Heart right ventricle (tissue), 16 donors: ENCODE results near the gene POLE2. TPM values are rescaled to one million over a fixed set of nuclear protein-coding genes. Genes with fewer than 3 reads are reported as not detected.

Experiments used
- ATAC-seq, 8 donors: fragments of 200-7000 bp; cut with Tn5 transposase; one replicate each; pipeline ENCODE4 v1.9.1; 2020; ENCODE audit warnings: mild to moderate bottlenecking in 8 of 8, moderate library complexity in 8 of 8, moderate number of reproducible peaks in 1 of 8
- DNase-seq, 2 donors: peaks; one replicate each; pipeline ENCODE4 v3.0.0-alpha.2; 2020
- H3K27ac ChIP-seq, 10 donors: fragments of 200-600 bp; sonication (generic) in 2 of 10; one replicate each; pipeline versions ENCODE4 v1.5.0 to v1.8.0; 2020 to 2022; ENCODE audit warnings: mild to moderate bottlenecking in 3 of 10
- H3K27me3 ChIP-seq, 7 donors: fragments of 200-600 bp; one replicate each; pipeline ENCODE4 v1.8.0; 2021 to 2022; ENCODE audit warnings: mild to moderate bottlenecking in 2 of 7
- H3K36me3 ChIP-seq, 9 donors: fragments of 200-600 bp; sonication (generic) in 1 of 9; one replicate each; pipeline versions ENCODE4 v1.5.0 to v1.8.0; 2020 to 2022; ENCODE audit warnings: mild to moderate bottlenecking in 2 of 9
- H3K4me1 ChIP-seq, 9 donors: fragments of 200-600 bp; sonication (generic) in 1 of 9; one replicate each; pipeline versions ENCODE4 v1.5.0 to v1.8.0; 2020 to 2022; ENCODE audit warnings: mild to moderate bottlenecking in 4 of 9
- H3K4me3 ChIP-seq, 10 donors: fragments of 200-600 bp; sonication (generic) in 2 of 10; one replicate each; pipeline versions ENCODE4 v1.5.0 to v1.8.0; 2020 to 2022; ENCODE audit warnings: mild to moderate bottlenecking in 7 of 10, moderate library complexity in 2 of 10
- H3K9me3 ChIP-seq, 11 donors: fragments of 200-600 bp in 10 of 11; sonication (generic) in 2 of 11; one replicate each; pipeline versions ENCODE4 v1.5.0 to v1.8.0; 2013 to 2022; ENCODE audit warnings: mild to moderate bottlenecking in 2 of 11, control low read depth in 1 of 11, moderate library complexity in 1 of 11
- WGBS, 2 donors: extraction: QIAGEN DNeasy Blood & Tissue Kit; methylation state at CpG; one replicate each; pipeline ENCODE4 v1.1.7; 2013; ENCODE audit warnings: inconsistent platforms in 1 of 2; 5-methylcytosine and 5-hydroxymethylcytosine counted together
- intact Hi-C, 10 donors: fragments of 100-400 bp; cut with DNase I; formaldehyde crosslinking; loops; one replicate each; pipeline versions ENCODE4 v1.11.1 to v1.14.2; 2022
- polyA plus RNA-seq, 2 donors: library from polyadenylated mRNA; stranded (reverse); fragments of 200-250 nt; gene quantifications; one replicate each; pipeline ENCODE4 v1.2.3, GENCODE V29; 2013
- total RNA-seq, 10 donors: library from RNA; stranded (reverse); fragmentation: NEBNext Ultra II Directional in 3 of 10; extraction: Animal tissue kit (Norgen Biotek cat#: 25700) in 3 of 10; gene quantifications; one replicate each; pipeline versions ENCODE4 v1.2.1 to v1.2.4, GENCODE V29; 2021 to 2023
- TF ChIP-seq, protein P1 (sequence below), 9 donors: fragments of 200-600 bp; sonication (generic) in 2 of 9; IDR thresholded peaks; one replicate each; pipeline versions ENCODE4 v1.5.0 to v1.8.0; 2021 to 2022; ENCODE audit warnings: antibody characterized with exemption in 9 of 9, mild to moderate bottlenecking in 5 of 9, moderate library complexity in 1 of 9
- donor health status: Arrhythmogenic right ventricular cardiomyopathy.
- donor health status: ischemic (EF 13 %, LVEDD 7.1; RV severe dilation, severe dysfunction).
- donor health status: healthy with polysubstance abuse.
- donor health status: DM: no; HTN: yes; CAD: no.
- donor health status: DM: no; HTN: no; CAD: no.
- donor health status: ischemic (EF 25% LVEDD 6.9; RV normal size, moderate dysfunction).
- donor health status: ischemic (EF 25% LVEDD 5.7; RV mildly dilated, moderate dysfunction).
- donor health status: healthy.
- donor health status: DM: yes; HTN: yes; CAD: no.
- donor health status: Ischemic cardiomyopathy.
- donor health status: ischemic (EF 35%, LVEDD 5.7; RV mildly dilated, moderate dysfunction).
- donor health status: nonischemic (EF 11% LVEDD 7.7; RV severe dilation, severe dysfunction).
- donor health status: DM: yes; HTN: yes; CAD: no.
- donor health status: PGD.
- donor health status: ischemic (EF 29% LVEDD 5.4; RV normal size, mild dysfunction).
- donor health status: nonischemic (EF 23%, LVEDD 6.1; RV moderate dilation, normal function).

Gene POLE2
- total and polyA plus RNA-seq, 12 donors, result 0.25 to 2.0 (median 0.77) TPM

DNA sequence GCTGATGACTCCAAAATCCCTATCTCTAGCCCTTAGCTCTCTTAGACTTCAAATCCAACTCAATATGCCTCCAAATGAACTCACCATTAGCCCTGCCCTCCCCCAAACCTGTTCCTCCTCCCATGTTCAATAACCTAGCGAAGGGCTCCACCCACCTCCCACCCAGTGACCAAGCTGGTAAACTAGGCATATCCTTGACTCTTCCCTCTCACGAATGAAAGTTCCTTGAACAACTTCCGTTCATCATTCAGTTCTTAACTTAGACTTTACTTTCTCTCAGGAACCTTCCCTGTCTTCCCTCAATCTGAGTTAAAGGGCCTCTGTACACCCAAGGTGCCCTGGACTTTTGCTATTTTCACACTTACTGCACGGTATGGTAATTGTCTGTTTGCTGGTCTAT is 3.0 kb upstream of the POLE2 start:
- WGBS, 2 donors, result 78 to 81% methylated on average over 4 of the region's 4 CpGs
- Histone ChIP-seq H3K4me1 (peaks cover 6 to 42% (median 22%) of the 10 kb centered on the region in 9 donors), H3K27ac (no peak overlapping the region), H3K4me3 (no peak overlapping the region), H3K9me3 (no peaks in the 10 kb centered on the region), H3K27me3 (no peaks in the 10 kb centered on the region), H3K36me3 (peaks cover 0 to 2% (median 0%) of the 10 kb centered on the region in 9 donors)
- intact Hi-C loops, result loop anchor here in 7 of 10 donors (5.0 to 10.0 kb wide), 3 partner anchors 56 to 76 kb away; partner anchors contain the start of genes KLHDC2 (in 2 of the 7) and DNAAF2 (in 1 of the 7)
- ATAC-seq (no peak), DNase-seq (no peak)
- TF ChIP-seq, protein P1, sequence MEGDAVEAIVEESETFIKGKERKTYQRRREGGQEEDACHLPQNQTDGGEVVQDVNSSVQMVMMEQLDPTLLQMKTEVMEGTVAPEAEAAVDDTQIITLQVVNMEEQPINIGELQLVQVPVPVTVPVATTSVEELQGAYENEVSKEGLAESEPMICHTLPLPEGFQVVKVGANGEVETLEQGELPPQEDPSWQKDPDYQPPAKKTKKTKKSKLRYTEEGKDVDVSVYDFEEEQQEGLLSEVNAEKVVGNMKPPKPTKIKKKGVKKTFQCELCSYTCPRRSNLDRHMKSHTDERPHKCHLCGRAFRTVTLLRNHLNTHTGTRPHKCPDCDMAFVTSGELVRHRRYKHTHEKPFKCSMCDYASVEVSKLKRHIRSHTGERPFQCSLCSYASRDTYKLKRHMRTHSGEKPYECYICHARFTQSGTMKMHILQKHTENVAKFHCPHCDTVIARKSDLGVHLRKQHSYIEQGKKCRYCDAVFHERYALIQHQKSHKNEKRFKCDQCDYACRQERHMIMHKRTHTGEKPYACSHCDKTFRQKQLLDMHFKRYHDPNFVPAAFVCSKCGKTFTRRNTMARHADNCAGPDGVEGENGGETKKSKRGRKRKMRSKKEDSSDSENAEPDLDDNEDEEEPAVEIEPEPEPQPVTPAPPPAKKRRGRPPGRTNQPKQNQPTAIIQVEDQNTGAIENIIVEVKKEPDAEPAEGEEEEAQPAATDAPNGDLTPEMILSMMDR (IDR thresholded peaks at IDR 0.05), result no peak

DNA sequence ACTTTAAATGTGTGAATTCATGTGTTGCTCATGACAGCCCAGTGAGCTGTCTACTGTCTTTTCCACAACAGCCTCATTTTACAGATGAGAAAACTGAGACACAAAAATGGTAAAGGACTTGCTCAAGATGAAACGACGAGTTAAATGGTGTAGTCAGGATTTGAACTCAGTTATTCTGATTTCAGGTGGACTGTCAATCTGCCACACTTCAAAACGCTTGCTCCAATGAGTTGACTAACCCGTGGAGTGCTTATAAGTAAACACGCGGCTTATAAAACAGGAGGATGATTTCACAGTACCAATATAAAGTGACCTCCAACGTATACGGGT is 652 bp upstream of the POLE2 start:
- no peak for DNase-seq
- Histone ChIP-seq H3K27ac (peak overlapping the region in 9 of 10 donors; percentile 59 to 88 (median 82)), H3K27me3 (no peaks in the 10 kb centered on the region), H3K36me3 (no peaks in the 10 kb centered on the region), H3K9me3 (no peaks in the 10 kb centered on the region), H3K4me3 (peak overlapping the region in 7 of 10 donors; percentile 50 to 80 (median 69)), H3K4me1 (peaks cover 0 to 30% (median 10%) of the 10 kb centered on the region in 9 donors)
- intact Hi-C loops, result loop anchor here in 4 of 10 donors (2.0 to 10.0 kb wide), 4 partner anchors 51 to 78 kb away; partner anchors contain the start of gene DNAAF2 (in 2 of the 4)
- WGBS, 2 donors, result 85 to 90% methylated on average over 8 of the region's 8 CpGs
- no peak for ATAC-seq
- TF ChIP-seq, protein P1 (IDR thresholded peaks at IDR 0.05), result no peak

DNA sequence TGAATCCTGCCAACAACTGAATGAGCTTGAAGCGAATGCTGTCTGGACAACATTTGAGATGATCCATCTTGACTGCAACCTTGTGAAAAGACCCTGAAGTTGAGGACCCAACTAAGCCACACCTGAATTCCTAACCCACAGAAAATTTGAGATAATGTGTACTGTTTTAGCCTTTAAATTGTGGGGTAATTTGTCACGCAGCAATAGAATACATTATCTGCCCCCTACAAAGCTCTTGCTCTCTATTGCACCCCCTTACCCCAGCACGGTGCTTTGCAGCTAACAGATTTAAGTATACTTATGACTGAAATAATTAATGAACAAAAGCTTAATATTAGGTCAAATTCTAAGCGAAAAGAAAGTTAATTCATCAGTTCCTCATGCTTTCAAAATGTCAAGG is 1.6 kb downstream of the POLE2 start:
- H3K27ac ChIP-seq, result no peak overlapping the region

DNA sequence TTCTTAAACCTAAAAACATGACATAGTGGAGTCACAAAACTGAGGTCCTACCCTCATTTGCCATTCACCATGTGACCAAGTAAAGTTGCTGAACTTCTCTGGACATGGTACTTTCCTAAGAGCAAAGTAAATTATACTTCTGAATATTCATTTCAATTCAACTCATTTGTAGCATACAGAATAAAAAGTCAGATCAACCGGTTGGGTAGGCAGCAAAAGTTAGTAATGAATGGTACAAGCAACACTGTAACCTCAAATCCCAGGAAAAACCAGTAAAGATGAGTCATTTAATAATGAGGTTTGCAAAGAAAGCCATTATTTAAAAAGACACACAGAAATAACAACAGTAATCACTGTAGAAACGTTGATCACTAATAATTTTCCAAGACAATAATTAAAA is 8.7 kb downstream of the POLE2 start:
- no peak for ATAC-seq
- intact Hi-C loops, result no loop called here
- H3K9me3 ChIP-seq, result no peaks in the 10 kb centered on the region
- no peaks in the 10 kb centered on the region for H3K4me1 ChIP-seq
- WGBS, 2 donors, result 87 to 90% methylated on average over 2 of the region's 2 CpGs
- no peak overlapping the region for H3K27ac ChIP-seq
- H3K4me3 ChIP-seq, result no peak overlapping the region
- H3K27me3 ChIP-seq, result no peaks in the 10 kb centered on the region
- DNase-seq, result no peak
- peaks cover 0 to 7% (median 0%) of the 10 kb centered on the region in 9 donors for H3K36me3 ChIP-seq
- TF ChIP-seq, protein P1 (IDR thresholded peaks at IDR 0.05), result no peak

More for the DNA sequence above, 1.6 kb downstream of the POLE2 start:
- intact Hi-C loops, result loop anchor here in 3 of 10 donors (5.0 to 10.0 kb wide), 3 partner anchors 49 to 54 kb away; partner anchors contain the start of gene DNAAF2 (in 2 of the 3)
- DNase-seq (no peak), ATAC-seq (no peak)
- Histone ChIP-seq H3K36me3 (peaks cover 0 to 4% (median 0%) of the 10 kb centered on the region in 9 donors), H3K9me3 (no peaks in the 10 kb centered on the region), H3K4me1 (peaks cover 0 to 17% (median 5%) of the 10 kb centered on the region in 9 donors), H3K27me3 (no peaks in the 10 kb centered on the region), H3K4me3 (no peak overlapping the region)
- WGBS, 2 donors, result 90 to 95% methylated on average over 4 of the region's 4 CpGs
- TF ChIP-seq, protein P1 (IDR thresholded peaks at IDR 0.05), result no peak
